Stomach (tissue), 9 donors: Measurements from ENCODE around the gene FANK1. TPM values are rescaled to one million over a fixed set of nuclear protein-coding genes. Genes with fewer than 3 reads are reported as not detected.
A peak's percentile ranks its signal among the peaks of the same experiment; 100 is the strongest.

Source experiments
- DNase-seq, 2 donors: peaks; one replicate each; pipeline versions ENCODE4 v3.0.0 to v3.0.0-alpha.2; 2013 to 2019
- H3K27ac ChIP-seq, 5 donors: fragments of 200-600 bp in 4 of 5; sonication (generic) in 4 of 5; one replicate each; pipeline ENCODE4 v1.5.1; 2013 to 2019; ENCODE audit warnings: mild to moderate bottlenecking in 1 of 5, moderate library complexity in 1 of 5
- H3K27me3 ChIP-seq, 3 donors: fragments of 200-600 bp; sonication (generic); one replicate each; pipeline ENCODE4 v1.5.1; 2017 to 2019; ENCODE audit warnings: mixed run types in 1 of 3
- H3K36me3 ChIP-seq, 4 donors: fragments of 200-600 bp; sonication (generic); 1 replicate in 3 of 4; 2 replicates in 1 of 4; pipeline ENCODE4 v1.5.1; 2016 to 2019
- H3K4me1 ChIP-seq, 4 donors: fragments of 200-600 bp; sonication (generic); one replicate each; pipeline ENCODE4 v1.5.1; 2016 to 2019
- H3K4me3 ChIP-seq, 4 donors: fragments of 200-600 bp; sonication (generic) in 3 of 4; one replicate each; pipeline ENCODE4 v1.5.1; 2016 to 2019; ENCODE audit warnings: mild to moderate bottlenecking in 1 of 4
- H3K9me3 ChIP-seq, 4 donors: fragments of 200-600 bp; sonication (generic); one replicate each; pipeline ENCODE4 v1.5.1; 2016 to 2019
- CTCF ChIP-seq, 7 experiments: fragments of 450-650 bp in 4 of 7; fragments of 200-600 bp in 3 of 7; sonication (generic) in 3 of 7; IDR thresholded peaks; one replicate each; pipeline ENCODE4 v1.5.1; 2016 to 2019; ENCODE audit warnings: antibody characterized with exemption in 7 of 7, control low read depth in 2 of 7, mild to moderate bottlenecking in 1 of 7
- EP300 ChIP-seq: sonication (generic); formaldehyde crosslinking; IDR thresholded peaks from one replicate; pipeline ENCODE4 v1.6.1; 2017; ENCODE audit warnings: antibody characterized with exemption
- POLR2A ChIP-seq, 4 donors: fragments of 450-650 bp; IDR thresholded peaks; one replicate each; pipeline ENCODE4 v1.6.1; 2016; ENCODE audit warnings: antibody characterized with exemption in 4 of 4, control low read depth in 2 of 4, mild to moderate bottlenecking in 1 of 4, moderate library complexity in 1 of 4
- POLR2AphosphoS5 ChIP-seq, 3 donors: sonication (generic); formaldehyde crosslinking; IDR thresholded peaks; one replicate each; pipeline ENCODE4 v1.6.1; 2016; ENCODE audit warnings: antibody characterized with exemption in 3 of 3
- WGBS, 5 donors: extraction: QIAGEN DNeasy Blood & Tissue Kit in 3 of 5; methylation state at CpG; one replicate each; pipeline versions ENCODE4 v1.1.5 to v1.1.7; 2013 to 2018; 5-methylcytosine and 5-hydroxymethylcytosine counted together
- intact Hi-C: fragments of 100-400 bp; cut with DNase I; formaldehyde crosslinking; loops from one replicate; pipeline ENCODE4 v1.15.1; 2023; ENCODE audit warnings: low total_unique reads
- polyA plus RNA-seq, 3 donors: library from polyadenylated mRNA; stranded (reverse); fragments of 200-250 nt; gene quantifications; one replicate each; pipeline ENCODE4 v1.2.3, GENCODE V29; 2013
- total RNA-seq, 5 donors: library from RNA; depleted of rRNA; stranded (reverse); fragments of >200 nt; gene quantifications; one replicate each; pipeline versions ENCODE4 v1.1.0 to v1.2.3, GENCODE V29; 2014 to 2016
- donor health status: healthy with polysubstance abuse.
- donor health status: Bipolar disorder and iron deficiency.
- donor health status: healthy.

The FANK1 gene
- total and polyA plus RNA-seq, 8 donors = 1.6 to 13.3 (median 6.4) TPM

DNA sequence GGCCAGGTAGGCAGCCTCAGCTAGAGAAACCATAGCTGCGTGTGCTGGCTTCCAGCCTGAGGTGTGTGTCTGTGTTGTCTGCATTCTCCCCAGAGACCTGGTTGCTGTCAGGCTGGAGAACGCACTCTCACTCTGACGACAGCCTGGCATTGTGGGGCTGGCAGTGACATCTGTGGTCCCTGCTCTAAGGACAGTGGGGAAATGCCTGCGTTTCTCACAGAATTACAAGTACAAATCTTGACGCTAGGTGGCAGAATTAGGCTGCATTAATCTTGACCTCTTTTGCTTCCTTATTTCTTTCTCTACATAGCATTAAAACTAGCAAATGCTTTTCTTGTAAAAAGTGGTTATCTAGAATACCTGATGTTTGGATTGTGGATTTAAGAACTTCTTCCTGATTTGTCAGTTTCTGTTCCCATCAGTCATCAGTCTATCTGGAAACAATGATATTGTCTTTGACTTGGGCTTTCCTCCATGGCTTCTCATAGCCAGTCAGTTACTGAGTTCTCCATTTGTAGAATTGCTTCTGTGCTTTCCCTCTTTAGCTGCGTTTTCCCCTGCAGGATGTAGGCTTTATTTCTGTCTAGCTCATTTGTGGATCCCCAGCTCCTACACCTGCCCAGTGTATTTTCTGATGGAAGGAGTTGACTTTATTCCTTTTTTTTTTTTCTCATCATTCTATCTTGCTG lies 86.0 kb downstream of the FANK1 start:
- H3K36me3 ChIP-seq = no peaks in the 10 kb centered on the region
- DNase-seq = peak in 1 of 2 donors; percentile 88
- WGBS, 5 donors = 7 to 14% (median 13%) methylated on average over 6 of the region's 6 CpGs
- no peak overlapping the region for H3K4me3 ChIP-seq
- peaks cover 0 to 4% (median 0%) of the 10 kb centered on the region in 4 donors for H3K4me1 ChIP-seq
- H3K27me3 ChIP-seq = peaks cover 0 to 3% (median 0%) of the 10 kb centered on the region in 3 donors
- intact Hi-C loops = loop anchor here (10.0 kb wide), 3 partner anchors 402 to 762 kb away; partner anchors contain the start of gene ADAM12
- H3K27ac ChIP-seq = no peak overlapping the region
- TF ChIP-seq CTCF (IDR thresholded peaks at IDR 0.05) (peak in 4 of 7 experiments; percentile 27 to 69 (median 56)), POLR2AphosphoS5 (IDR thresholded peaks at IDR 0.05) (no peak)
- H3K9me3 ChIP-seq = no peaks in the 10 kb centered on the region

GRCh38 chr10:125983161-125983560 lies 86.8 kb downstream of the FANK1 start:
- H3K27ac ChIP-seq = no peak overlapping the region
- intact Hi-C loops = loop anchor here (10.0 kb wide), 3 partner anchors 402 to 762 kb away; partner anchors contain the start of gene ADAM12
- peaks cover 0 to 3% (median 0%) of the 10 kb centered on the region in 3 donors for H3K27me3 ChIP-seq
- TF ChIP-seq EP300 (no peak), POLR2A (IDR thresholded peaks at IDR 0.05) (no peak), CTCF (IDR thresholded peaks at IDR 0.05) (no peak), POLR2AphosphoS5 (IDR thresholded peaks at IDR 0.05) (no peak)
- no peak for DNase-seq
- no peaks in the 10 kb centered on the region for H3K36me3 ChIP-seq
- no peak overlapping the region for H3K4me3 ChIP-seq
- peaks cover 0 to 4% (median 0%) of the 10 kb centered on the region in 4 donors for H3K4me1 ChIP-seq
- H3K9me3 ChIP-seq = no peaks in the 10 kb centered on the region
- WGBS, 5 donors = 74 to 88% (median 77%) methylated on average over 6 of the region's 6 CpGs

DNA sequence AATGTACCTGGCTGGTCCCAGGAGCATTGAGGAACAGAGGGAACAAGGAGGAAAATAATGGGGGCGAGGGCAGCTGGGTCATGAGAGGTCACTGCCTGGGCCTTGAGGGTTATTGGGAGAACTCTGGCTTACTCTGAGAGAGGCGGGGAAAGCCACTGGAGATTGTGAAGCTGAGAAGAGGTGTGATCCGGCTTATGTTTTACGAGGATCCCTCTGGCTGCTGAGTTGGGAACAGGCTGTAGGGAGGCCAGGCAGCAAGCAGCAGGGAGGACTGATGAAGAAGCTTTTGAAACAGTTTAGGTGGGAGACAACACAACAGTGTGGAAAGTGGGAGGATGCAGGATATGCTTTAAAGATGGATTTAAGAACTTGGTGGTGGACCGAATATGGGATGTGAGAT lies 87.3 kb downstream of the FANK1 start:
- Histone ChIP-seq H3K27me3 (peaks cover 0 to 3% (median 0%) of the 10 kb centered on the region in 3 donors), H3K27ac (no peak overlapping the region)

GRCh38 chr10:125984346-125984745 lies 88.0 kb downstream of the FANK1 start:
- no peak overlapping the region for H3K27ac ChIP-seq
- WGBS, 5 donors = 55 to 67% (median 61%) methylated on average over 4 of the region's 4 CpGs
- H3K4me1 ChIP-seq = peaks cover 0 to 4% (median 0%) of the 10 kb centered on the region in 4 donors
- no peak overlapping the region for H3K4me3 ChIP-seq
- DNase-seq = no peak
- TF ChIP-seq POLR2A (IDR thresholded peaks at IDR 0.05) (no peak), POLR2AphosphoS5 (IDR thresholded peaks at IDR 0.05) (no peak), EP300 (no peak), CTCF (IDR thresholded peaks at IDR 0.05) (no peak)
- H3K9me3 ChIP-seq = no peaks in the 10 kb centered on the region
- intact Hi-C loops = loop anchor here (10.0 kb wide), 3 partner anchors 400 to 760 kb away; partner anchors contain the start of gene ADAM12
- no peaks in the 10 kb centered on the region for H3K36me3 ChIP-seq
- H3K27me3 ChIP-seq = peaks cover 0 to 3% (median 0%) of the 10 kb centered on the region in 3 donors

More for the DNA sequence above, 87.3 kb downstream of the FANK1 start:
- H3K4me1 ChIP-seq = peaks cover 0 to 4% (median 0%) of the 10 kb centered on the region in 4 donors
- no peaks in the 10 kb centered on the region for H3K36me3 ChIP-seq
- WGBS, 5 donors = 86 to 95% (median 93%) methylated on average over 5 of the region's 5 CpGs
- H3K9me3 ChIP-seq = no peaks in the 10 kb centered on the region
- H3K4me3 ChIP-seq = no peak overlapping the region
- intact Hi-C loops = loop anchor here (10.0 kb wide), 3 partner anchors 401 to 761 kb away; partner anchors contain the start of gene ADAM12
- DNase-seq = no peak
- TF ChIP-seq EP300 = no peak
- no peak for TF ChIP-seq POLR2A (IDR thresholded peaks at IDR 0.05)
